Testis (tissue), 3 donors: Measurements from ENCODE around the gene TINAGL1. TPM values are rescaled to one million over a fixed set of nuclear protein-coding genes. Genes with fewer than 3 reads are reported as not detected.

Experiments
- DNase-seq: peaks from one replicate; pipeline ENCODE4 v3.0.0-alpha.2; 2019
- H3K27ac ChIP-seq, 2 donors: fragments of 200-600 bp; sonication (generic); one replicate each; pipeline ENCODE4 v1.5.1; 2019
- H3K27me3 ChIP-seq: fragments of 200-600 bp; sonication (generic); one replicate; pipeline ENCODE4 v1.5.1; 2019
- H3K36me3 ChIP-seq: fragments of 200-600 bp; sonication (generic); one replicate; pipeline ENCODE4 v1.5.1; 2017; ENCODE audit warnings: low read depth; ENCODE audit errors: missing control alignments
- H3K4me1 ChIP-seq: fragments of 200-600 bp; sonication (generic); one replicate; pipeline ENCODE4 v1.5.1; 2019
- H3K4me3 ChIP-seq, 2 donors: fragments of 200-600 bp; sonication (generic); one replicate each; pipeline ENCODE4 v1.5.1; 2017 to 2019
- H3K9me3 ChIP-seq: fragments of 200-600 bp; sonication (generic); one replicate; pipeline ENCODE4 v1.5.1; 2017
- POLR2A ChIP-seq: fragments of 450-650 bp; IDR thresholded peaks from one replicate; pipeline ENCODE4 v1.6.1; 2017; ENCODE audit warnings: antibody characterized with exemption, mild to moderate bottlenecking, moderate library complexity
- WGBS, 2 donors: methylation state at CpG; one replicate each; pipeline ENCODE4 v1.1.5; 2018; 5-methylcytosine and 5-hydroxymethylcytosine counted together
- intact Hi-C: fragments of 100-400 bp; cut with DNase I; formaldehyde crosslinking; loops from one replicate; pipeline ENCODE4 v1.15.1; 2023; ENCODE audit warnings: low total_unique reads
- polyA plus RNA-seq: library from polyadenylated mRNA; stranded (reverse); fragments of 350-450 nt; fragmentation: Illumina TruSeq; extraction: RNeasy Lipid Tissue Mini Kit (QIAGEN cat#74804); gene quantifications from one replicate; pipeline ENCODE4 v1.2.3, GENCODE V29; 2014; ENCODE audit warnings: low read depth, low replicate concordance; ENCODE audit not compliant: insufficient read depth
- total RNA-seq, 2 donors: library from RNA; depleted of rRNA; stranded (reverse); fragments of >200 nt; gene quantifications; one replicate each; pipeline ENCODE4 v1.2.3, GENCODE V29; 2016
- TF ChIP-seq, protein P1 (sequence below), 3 experiments: fragments of 450-650 bp in 2 of 3; fragments of 200-600 bp in 1 of 3; sonication (generic) in 1 of 3; IDR thresholded peaks; one replicate each; pipeline ENCODE4 v1.5.1; 2016 to 2019; ENCODE audit warnings: antibody characterized with exemption in 3 of 3, mild to moderate bottlenecking in 2 of 3, moderate library complexity in 1 of 3

TINAGL1 gene
- total and polyA plus RNA-seq, 3 donors from 2014 or later: 16.4 to 24.6 (median 23.2) TPM

DNA sequence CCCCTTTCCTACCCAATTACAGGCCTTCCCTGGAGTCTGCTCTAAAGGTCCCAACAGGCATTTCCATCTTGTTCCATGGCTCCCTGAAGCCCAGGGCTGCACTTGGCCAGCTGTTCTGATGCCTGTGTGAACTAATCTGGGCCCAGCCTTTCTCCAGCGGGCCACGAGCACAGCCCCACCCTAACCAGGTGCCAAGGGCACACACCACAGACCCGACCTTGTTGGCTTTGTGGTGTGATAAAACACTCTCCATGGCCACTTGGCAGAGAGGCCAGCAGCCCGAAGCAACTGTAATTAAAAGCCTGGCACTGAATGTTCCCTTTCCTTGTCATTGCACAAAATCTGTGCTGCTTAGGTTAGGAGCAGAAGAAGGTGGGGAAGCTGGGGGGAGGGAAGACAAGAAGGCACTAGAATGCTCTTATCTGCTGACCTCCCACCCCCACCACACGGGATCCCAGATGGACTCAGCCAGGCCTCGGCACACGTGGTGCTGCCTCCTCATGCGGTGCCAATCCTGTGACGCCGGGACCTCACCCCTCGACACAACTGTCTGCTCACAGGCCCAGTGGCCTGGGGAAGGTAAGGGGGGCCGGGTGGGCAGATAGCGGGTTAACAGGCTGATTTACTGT lies 51.1 kb downstream of the TINAGL1 start:
- no peaks in the 10 kb centered on the region for H3K27me3 ChIP-seq
- TF ChIP-seq, protein P1, sequence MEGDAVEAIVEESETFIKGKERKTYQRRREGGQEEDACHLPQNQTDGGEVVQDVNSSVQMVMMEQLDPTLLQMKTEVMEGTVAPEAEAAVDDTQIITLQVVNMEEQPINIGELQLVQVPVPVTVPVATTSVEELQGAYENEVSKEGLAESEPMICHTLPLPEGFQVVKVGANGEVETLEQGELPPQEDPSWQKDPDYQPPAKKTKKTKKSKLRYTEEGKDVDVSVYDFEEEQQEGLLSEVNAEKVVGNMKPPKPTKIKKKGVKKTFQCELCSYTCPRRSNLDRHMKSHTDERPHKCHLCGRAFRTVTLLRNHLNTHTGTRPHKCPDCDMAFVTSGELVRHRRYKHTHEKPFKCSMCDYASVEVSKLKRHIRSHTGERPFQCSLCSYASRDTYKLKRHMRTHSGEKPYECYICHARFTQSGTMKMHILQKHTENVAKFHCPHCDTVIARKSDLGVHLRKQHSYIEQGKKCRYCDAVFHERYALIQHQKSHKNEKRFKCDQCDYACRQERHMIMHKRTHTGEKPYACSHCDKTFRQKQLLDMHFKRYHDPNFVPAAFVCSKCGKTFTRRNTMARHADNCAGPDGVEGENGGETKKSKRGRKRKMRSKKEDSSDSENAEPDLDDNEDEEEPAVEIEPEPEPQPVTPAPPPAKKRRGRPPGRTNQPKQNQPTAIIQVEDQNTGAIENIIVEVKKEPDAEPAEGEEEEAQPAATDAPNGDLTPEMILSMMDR (IDR thresholded peaks at IDR 0.05): no peak
- TF ChIP-seq POLR2A: no peak
- no peak overlapping the region for H3K4me3 ChIP-seq
- DNase-seq: peak; percentile 81
- peak overlapping the region; percentile 60 to 80 for H3K27ac ChIP-seq
- intact Hi-C loops: no loop called here
- WGBS, 2 donors: 32 to 42% methylated on average over 8 to 13 of the region's 13 CpGs
- no peaks in the 10 kb centered on the region for H3K9me3 ChIP-seq
- no peaks in the 10 kb centered on the region for H3K36me3 ChIP-seq
- H3K4me1 ChIP-seq: peaks cover 27% of the 10 kb centered on the region

DNA sequence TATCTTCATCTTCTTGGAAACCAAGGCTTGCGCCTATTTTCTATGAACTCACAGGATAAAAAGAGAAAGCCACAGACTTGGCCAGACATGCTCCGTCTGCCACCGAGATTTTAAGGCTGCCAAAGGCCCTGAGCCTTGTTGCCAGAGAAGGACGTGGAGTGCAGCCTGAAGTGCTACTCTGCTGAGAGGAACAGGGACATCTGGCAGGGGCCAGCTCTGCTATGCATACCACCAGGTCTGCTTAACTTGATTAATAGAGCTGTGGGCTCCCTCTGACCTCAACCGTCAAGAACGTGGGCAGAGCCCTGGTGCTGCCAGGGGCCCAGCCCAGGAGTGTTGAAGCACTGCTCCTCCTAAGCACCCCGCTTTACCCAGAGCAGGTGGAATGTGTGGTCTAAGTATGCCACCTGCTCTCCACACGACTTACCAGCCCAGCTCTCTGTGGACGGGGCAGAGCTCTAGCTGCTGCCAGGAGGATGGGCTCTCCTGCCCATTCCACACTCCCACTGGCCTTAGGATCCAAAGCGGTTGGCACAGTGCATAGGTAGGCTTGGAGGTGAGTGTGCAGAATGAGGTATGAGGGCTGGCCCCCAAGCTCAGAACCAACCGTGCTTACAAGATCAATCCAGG lies 51.7 kb downstream of the TINAGL1 start:
- peaks cover 27% of the 10 kb centered on the region for H3K4me1 ChIP-seq
- WGBS, 2 donors: 42 to 52% methylated on average over 10 to 11 of the region's 11 CpGs
- TF ChIP-seq, protein P1 (IDR thresholded peaks at IDR 0.05): no peak
- no peak for TF ChIP-seq POLR2A
- H3K9me3 ChIP-seq: no peaks in the 10 kb centered on the region
- DNase-seq: peak; percentile 33
- H3K36me3 ChIP-seq: no peaks in the 10 kb centered on the region
- no peak overlapping the region for H3K4me3 ChIP-seq
- H3K27ac ChIP-seq: peak overlapping the region; percentile 60 to 80
- intact Hi-C loops: no loop called here
- H3K27me3 ChIP-seq: no peaks in the 10 kb centered on the region

DNA sequence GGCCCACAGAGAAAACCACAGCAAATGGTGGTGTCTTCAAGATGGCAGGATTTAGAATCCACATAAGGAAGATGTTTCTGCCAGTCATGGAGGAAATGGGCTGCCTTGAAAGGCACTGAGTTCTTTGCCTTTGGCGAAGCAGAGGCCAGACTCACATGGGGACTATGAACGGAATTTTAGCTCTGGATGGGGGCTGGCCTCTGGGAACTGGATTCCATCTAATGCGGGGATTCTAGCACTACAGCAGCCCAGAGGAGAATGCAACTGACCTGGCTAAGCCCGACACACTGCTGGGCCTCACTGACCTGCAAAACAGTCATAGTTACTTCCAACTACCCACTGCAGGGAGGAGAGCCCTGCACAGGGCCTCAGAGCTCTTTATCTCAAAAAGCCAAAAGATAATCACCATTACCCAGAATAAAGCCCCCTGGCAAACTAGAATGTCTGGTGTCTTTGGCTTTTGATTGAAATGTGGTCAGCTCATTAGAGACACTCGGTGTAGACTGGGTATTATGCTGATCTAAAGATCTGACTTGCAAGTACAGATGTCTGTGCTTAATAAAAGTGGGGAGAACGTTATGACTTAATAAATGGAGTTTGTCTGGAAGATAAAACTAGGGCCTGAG lies 52.7 kb downstream of the TINAGL1 start:
- no peak for DNase-seq
- Histone ChIP-seq H3K4me1 (peaks cover 27% of the 10 kb centered on the region), H3K9me3 (no peaks in the 10 kb centered on the region), H3K27me3 (no peaks in the 10 kb centered on the region), H3K27ac (no peak overlapping the region), H3K36me3 (no peaks in the 10 kb centered on the region), H3K4me3 (no peak overlapping the region)
- 85 to 87% methylated on average over 6 of the region's 6 CpGs for WGBS, 2 donors
- intact Hi-C loops: no loop called here
- TF ChIP-seq, protein P1 (IDR thresholded peaks at IDR 0.05): no peak
- no peak for TF ChIP-seq POLR2A

DNA sequence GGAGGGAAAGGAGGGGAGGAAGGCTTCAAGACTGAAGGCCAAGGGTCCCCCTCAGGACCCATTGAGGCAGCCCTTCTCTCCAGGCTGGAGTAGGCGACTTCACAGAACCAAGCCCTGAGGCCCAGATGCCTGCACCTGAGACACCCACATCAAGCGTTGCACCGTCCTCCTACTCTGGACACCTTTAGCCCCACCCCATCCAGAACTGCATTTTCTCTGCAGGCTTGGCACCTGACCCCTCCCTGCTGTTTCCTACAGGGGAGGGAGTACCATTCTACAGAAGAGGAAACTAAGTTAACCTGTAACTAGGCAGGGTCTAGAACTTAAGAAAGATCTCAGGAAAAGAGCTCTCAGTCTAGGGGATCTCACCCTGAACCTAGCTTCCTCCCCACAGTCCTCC lies 56.3 kb downstream of the TINAGL1 start:
- 90 to 92% methylated on average over 3 of the region's 3 CpGs for WGBS, 2 donors
- Histone ChIP-seq H3K27me3 (no peaks in the 10 kb centered on the region), H3K9me3 (no peaks in the 10 kb centered on the region), H3K27ac (no peak overlapping the region), H3K36me3 (no peaks in the 10 kb centered on the region), H3K4me3 (no peak overlapping the region), H3K4me1 (peaks cover 8% of the 10 kb centered on the region)
- no peak for DNase-seq
- no peak for TF ChIP-seq POLR2A
- TF ChIP-seq, protein P1 (IDR thresholded peaks at IDR 0.05): no peak
- intact Hi-C loops: no loop called here
